Measurements from ENCODE around the gene DNAH12. TPM values are rescaled to one million over a fixed set of nuclear protein-coding genes. Genes with fewer than 3 reads are reported as not detected.

DNAH12 gene
- polyA plus RNA-seq, 1 of the 3 experiments (the other 2 are of a cell fraction), result 0.03 TPM

- WGBS (ENCODE audit: low lambda C conversion rate), result 89% methylated on average over 9 of the region's 9 CpGs
- no peak overlapping the region for H3K4me2 ChIP-seq
- ChIA-PET POLR2A (no interaction called here), CTCF (no interaction called here)
- no peaks in the 10 kb centered on the region for H3F3A ChIP-seq (replicated peaks; ENCODE audit: insufficient read depth)
- no peaks in the 10 kb centered on the region for H3K36me3 ChIP-seq (replicated peaks in 1 of 2; ENCODE audit: control insufficient read depth in 1 of 2, insufficient read depth in 2 of 2, low read length in 1 of 2)
- no peaks in the 10 kb centered on the region for H3K9me3 ChIP-seq
- H3K4me3 ChIP-seq (ENCODE audit: low read depth in 2 of 2, low read length in 1 of 2), result no peak overlapping the region
- no peaks in the 10 kb centered on the region for H3K9me2 ChIP-seq
- H4K20me1 ChIP-seq (ENCODE audit: insufficient read depth), result no peaks in the 10 kb centered on the region
- no peaks in the 10 kb centered on the region; a peak in 1 of 4 replicates for H3K4me1 ChIP-seq (ENCODE audit: control insufficient read depth in 1 of 2, insufficient read depth in 2 of 2, low read depth in 1 of 2, low read length in 1 of 2)
- TF ChIP-seq NRF1 (IDR thresholded peaks at IDR 0.05; ENCODE audit: low read depth, low read length), result no peak
- no peak for TF ChIP-seq PBX3 (IDR thresholded peaks at IDR 0.05)
- TF ChIP-seq SMC3 (IDR thresholded peaks at IDR 0.05; ENCODE audit: low read depth, low read length), result no peak
- TF ChIP-seq RXRA (IDR thresholded peaks at IDR 0.05; ENCODE audit: borderline replicate concordance, low read depth), result no peak
- TF ChIP-seq RFX5 (IDR thresholded peaks at IDR 0.05; ENCODE audit: low read length), result no peak
- TF ChIP-seq MEF2A (IDR thresholded peaks at IDR 0.05; ENCODE audit: borderline replicate concordance, low read depth), result no peak
- no peak for TF ChIP-seq TEAD4 (IDR thresholded peaks at IDR 0.05; ENCODE audit: borderline replicate concordance, insufficient read depth)
- no peak for TF ChIP-seq CHD2 (IDR thresholded peaks at IDR 0.05; ENCODE audit: low read length, partially characterized antibody)
- TF ChIP-seq, protein P1, sequence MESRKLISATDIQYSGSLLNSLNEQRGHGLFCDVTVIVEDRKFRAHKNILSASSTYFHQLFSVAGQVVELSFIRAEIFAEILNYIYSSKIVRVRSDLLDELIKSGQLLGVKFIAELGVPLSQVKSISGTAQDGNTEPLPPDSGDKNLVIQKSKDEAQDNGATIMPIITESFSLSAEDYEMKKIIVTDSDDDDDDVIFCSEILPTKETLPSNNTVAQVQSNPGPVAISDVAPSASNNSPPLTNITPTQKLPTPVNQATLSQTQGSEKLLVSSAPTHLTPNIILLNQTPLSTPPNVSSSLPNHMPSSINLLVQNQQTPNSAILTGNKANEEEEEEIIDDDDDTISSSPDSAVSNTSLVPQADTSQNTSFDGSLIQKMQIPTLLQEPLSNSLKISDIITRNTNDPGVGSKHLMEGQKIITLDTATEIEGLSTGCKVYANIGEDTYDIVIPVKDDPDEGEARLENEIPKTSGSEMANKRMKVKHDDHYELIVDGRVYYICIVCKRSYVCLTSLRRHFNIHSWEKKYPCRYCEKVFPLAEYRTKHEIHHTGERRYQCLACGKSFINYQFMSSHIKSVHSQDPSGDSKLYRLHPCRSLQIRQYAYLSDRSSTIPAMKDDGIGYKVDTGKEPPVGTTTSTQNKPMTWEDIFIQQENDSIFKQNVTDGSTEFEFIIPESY (IDR thresholded peaks at IDR 0.05; ENCODE audit: borderline replicate concordance, low read depth), result no peak
- TF ChIP-seq SIN3A (IDR thresholded peaks at IDR 0.05; ENCODE audit: borderline replicate concordance, low read depth, low read length), result no peak
- TF ChIP-seq, protein P2, sequence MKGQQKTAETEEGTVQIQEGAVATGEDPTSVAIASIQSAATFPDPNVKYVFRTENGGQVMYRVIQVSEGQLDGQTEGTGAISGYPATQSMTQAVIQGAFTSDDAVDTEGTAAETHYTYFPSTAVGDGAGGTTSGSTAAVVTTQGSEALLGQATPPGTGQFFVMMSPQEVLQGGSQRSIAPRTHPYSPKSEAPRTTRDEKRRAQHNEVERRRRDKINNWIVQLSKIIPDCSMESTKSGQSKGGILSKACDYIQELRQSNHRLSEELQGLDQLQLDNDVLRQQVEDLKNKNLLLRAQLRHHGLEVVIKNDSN (IDR thresholded peaks at IDR 0.05; ENCODE audit: borderline replicate concordance, low read depth), result no peak
- TF ChIP-seq FOSL2 (IDR thresholded peaks at IDR 0.05; ENCODE audit: borderline replicate concordance, low read depth), result no peak
- TF ChIP-seq FOXM1 (IDR thresholded peaks at IDR 0.05; ENCODE audit: low read depth), result no peak
- no peak overlapping the region for H3K9ac ChIP-seq
- H3K27ac ChIP-seq (ENCODE audit: low read depth in 2 of 2, low read length in 1 of 2), result no peak overlapping the region
- H2AFZ ChIP-seq (ENCODE audit: low read depth), result no peak overlapping the region
- DNase-seq, result no peak
- no peaks in the 10 kb centered on the region for H3K79me2 ChIP-seq (ENCODE audit: insufficient read depth)
- H3K27me3 ChIP-seq (ENCODE audit: insufficient read depth), result no peaks in the 10 kb centered on the region
Observed at GRCh38 chr3:57288403-57288802, 255.7 kb downstream of the DNAH12 start.

GRCh38 chr3:57287205-57287604, 256.9 kb downstream of the DNAH12 start:
- CTCF ChIA-PET, result interaction anchor here (1.3 kb wide), 1 partner anchor 15 kb away, joined by 4 read pairs; no protein-coding TSS in a partner anchor
- Histone ChIP-seq H3K9ac (no peak overlapping the region), H3K4me2 (no peak overlapping the region), H3K27me3 (ENCODE audit: insufficient read depth) (no peaks in the 10 kb centered on the region), H3K9me3 (no peaks in the 10 kb centered on the region), H3K9me2 (no peaks in the 10 kb centered on the region), H3K4me1 (ENCODE audit: control insufficient read depth in 1 of 2, insufficient read depth in 2 of 2, low read depth in 1 of 2, low read length in 1 of 2) (no peaks in the 10 kb centered on the region; a peak in 2 of 4 replicates), H3F3A (replicated peaks; ENCODE audit: insufficient read depth) (no peaks in the 10 kb centered on the region), H3K4me3 (ENCODE audit: low read depth in 2 of 2, low read length in 1 of 2) (no peak overlapping the region), H2AFZ (ENCODE audit: low read depth) (no peak overlapping the region), H3K27ac (ENCODE audit: low read depth in 2 of 2, low read length in 1 of 2) (no peak overlapping the region), H4K20me1 (ENCODE audit: insufficient read depth) (no peaks in the 10 kb centered on the region), H3K79me2 (ENCODE audit: insufficient read depth) (no peaks in the 10 kb centered on the region), H3K36me3 (replicated peaks in 1 of 2; ENCODE audit: control insufficient read depth in 1 of 2, insufficient read depth in 2 of 2, low read length in 1 of 2) (no peaks in the 10 kb centered on the region)
- WGBS (ENCODE audit: low lambda C conversion rate), result 47% methylated on average over 2 of the region's 2 CpGs
- no peak for DNase-seq
- no peak for TF ChIP-seq FOSL2 (IDR thresholded peaks at IDR 0.05; ENCODE audit: borderline replicate concordance, low read depth)
- no peak for TF ChIP-seq SIN3A (IDR thresholded peaks at IDR 0.05; ENCODE audit: borderline replicate concordance, low read depth, low read length)
- POLR2A ChIA-PET, result no interaction called here
